ENCODE measurements around the gene ZBTB12. TPM values are rescaled to one million over a fixed set of nuclear protein-coding genes. Genes with fewer than 3 reads are reported as not detected.

The ZBTB12 gene
- total RNA-seq, 4 donors from 2014 or later, result 0.38 to 1.7 (median 0.93) TPM

DNA sequence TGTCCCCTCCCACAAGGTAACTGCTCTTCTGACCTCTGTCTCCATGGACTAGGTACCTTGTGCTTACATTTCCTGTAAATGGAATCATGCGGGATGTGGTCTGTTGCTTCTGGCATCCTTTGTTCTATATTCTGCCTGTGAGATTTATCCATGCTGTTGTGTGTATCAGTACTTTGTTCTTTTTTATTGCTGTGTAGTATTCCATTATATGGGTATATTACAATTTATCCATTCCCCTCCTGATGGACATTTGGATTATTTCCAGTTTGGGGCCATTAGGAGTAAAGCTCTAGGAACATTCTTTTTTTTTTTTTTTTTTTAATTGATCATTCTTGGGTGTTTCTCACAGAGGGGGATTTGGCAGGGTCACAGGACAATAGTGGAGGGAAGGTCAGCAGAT lies 29.1 kb upstream of the ZBTB12 start:
- TF ChIP-seq, protein P1, sequence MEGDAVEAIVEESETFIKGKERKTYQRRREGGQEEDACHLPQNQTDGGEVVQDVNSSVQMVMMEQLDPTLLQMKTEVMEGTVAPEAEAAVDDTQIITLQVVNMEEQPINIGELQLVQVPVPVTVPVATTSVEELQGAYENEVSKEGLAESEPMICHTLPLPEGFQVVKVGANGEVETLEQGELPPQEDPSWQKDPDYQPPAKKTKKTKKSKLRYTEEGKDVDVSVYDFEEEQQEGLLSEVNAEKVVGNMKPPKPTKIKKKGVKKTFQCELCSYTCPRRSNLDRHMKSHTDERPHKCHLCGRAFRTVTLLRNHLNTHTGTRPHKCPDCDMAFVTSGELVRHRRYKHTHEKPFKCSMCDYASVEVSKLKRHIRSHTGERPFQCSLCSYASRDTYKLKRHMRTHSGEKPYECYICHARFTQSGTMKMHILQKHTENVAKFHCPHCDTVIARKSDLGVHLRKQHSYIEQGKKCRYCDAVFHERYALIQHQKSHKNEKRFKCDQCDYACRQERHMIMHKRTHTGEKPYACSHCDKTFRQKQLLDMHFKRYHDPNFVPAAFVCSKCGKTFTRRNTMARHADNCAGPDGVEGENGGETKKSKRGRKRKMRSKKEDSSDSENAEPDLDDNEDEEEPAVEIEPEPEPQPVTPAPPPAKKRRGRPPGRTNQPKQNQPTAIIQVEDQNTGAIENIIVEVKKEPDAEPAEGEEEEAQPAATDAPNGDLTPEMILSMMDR (IDR thresholded peaks at IDR 0.05; ENCODE audit: low read depth), result no peak

DNA sequence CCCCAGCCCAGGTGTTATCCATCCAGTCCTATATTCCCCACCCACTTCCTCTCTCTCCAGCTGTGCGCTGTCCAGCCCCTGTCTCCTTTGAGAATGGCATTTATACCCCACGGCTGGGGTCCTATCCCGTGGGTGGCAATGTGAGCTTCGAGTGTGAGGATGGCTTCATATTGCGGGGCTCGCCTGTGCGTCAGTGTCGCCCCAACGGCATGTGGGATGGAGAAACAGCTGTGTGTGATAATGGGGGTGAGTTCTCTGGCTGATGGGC lies 26.7 kb upstream of the ZBTB12 start:
- TF ChIP-seq, protein P1 (IDR thresholded peaks at IDR 0.05; ENCODE audit: low read depth), result no peak

DNA sequence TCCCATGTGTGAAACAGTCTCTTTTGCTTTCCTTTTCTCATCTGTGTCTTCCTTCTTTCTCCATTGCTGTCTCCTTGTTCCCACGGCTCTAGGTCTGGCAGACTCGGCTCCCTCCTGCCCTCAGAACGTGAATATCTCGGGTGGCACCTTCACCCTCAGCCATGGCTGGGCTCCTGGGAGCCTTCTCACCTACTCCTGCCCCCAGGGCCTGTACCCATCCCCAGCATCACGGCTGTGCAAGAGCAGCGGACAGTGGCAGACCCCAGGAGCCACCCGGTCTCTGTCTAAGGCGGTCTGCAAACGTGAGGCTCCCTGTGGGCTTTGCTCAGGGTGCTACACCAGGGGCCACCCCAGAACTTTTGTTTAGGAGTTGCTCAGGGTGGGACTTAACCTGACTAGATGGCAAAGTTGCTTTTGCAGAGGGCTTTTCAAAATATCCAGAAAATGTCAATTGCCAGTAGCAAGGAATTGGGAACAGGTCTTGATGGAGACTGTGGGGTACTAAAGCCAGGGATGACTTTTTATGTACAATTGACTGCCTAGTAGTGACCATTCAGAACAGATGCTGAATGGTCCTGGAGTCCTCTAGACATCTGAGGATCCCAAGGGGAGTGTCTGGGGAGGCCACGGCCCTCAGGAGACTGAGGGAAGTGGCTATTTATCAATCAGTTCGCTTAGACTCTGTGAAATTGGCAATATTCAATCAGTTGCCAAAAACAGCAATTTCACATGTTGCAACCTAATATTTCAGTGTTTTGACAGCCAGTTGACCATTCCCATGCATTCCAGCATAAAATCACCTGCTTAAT lies 26.2 kb upstream of the ZBTB12 start:
- TF ChIP-seq, protein P1 (IDR thresholded peaks at IDR 0.05; ENCODE audit: low read depth), result no peak

DNA sequence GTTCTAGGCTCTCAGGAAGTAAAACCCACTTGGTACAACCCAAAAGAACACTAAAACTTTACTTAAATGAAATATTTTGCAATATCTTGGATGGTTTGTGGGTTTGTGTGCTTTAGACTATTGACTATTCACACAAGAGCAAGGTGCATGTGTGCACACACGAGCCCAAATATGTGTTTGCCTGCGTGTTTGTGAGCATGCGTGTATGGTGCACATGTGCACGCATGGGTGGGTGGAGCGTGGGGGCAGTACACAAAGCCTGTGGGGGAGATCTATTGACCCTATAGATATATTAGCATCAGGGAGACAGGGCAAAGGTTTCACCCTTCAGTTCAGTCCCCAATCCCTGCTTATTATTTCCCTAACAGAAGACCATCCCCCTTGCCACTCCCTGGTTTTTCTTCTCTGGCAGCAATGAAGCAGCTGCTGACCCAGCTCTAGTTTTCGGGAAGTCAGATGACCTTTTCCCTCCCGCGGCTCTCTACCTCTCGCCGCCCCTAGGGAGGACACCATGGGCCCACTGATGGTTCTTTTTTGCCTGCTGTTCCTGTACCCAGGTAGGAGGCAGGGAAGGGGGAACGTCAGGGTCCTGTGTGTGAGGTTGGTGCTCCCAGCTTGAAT lies 25.5 kb upstream of the ZBTB12 start, which contains the start of gene C2:
Gene C2 (plus strand): TSS at position 476 of the 621 bp plus-strand sequence. CDS start 36 bp downstream, at position 512.
- TF ChIP-seq, protein P1 (IDR thresholded peaks at IDR 0.05; ENCODE audit: low read depth), result no peak

DNA sequence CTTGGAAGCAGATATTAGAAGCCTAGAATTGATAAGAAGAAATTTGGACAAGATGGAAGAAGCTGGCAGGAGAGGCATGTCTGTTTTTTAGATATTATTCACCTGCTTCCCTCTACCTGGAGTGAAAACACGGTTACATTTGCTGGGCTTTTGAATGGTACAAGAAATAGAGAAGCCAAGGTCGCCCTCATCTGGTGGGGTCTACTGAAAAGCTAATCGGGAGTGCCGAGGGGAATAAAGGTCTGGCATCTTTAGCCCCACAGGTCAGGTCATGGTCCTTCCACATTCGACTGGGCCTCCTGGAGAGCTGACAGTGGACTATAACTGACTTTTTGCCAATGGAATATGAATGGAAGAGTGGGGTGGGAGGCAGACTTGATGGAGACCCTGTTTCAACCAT lies 21.1 kb upstream of the ZBTB12 start:
- TF ChIP-seq, protein P1 (IDR thresholded peaks at IDR 0.05; ENCODE audit: low read depth), result no peak

DNA sequence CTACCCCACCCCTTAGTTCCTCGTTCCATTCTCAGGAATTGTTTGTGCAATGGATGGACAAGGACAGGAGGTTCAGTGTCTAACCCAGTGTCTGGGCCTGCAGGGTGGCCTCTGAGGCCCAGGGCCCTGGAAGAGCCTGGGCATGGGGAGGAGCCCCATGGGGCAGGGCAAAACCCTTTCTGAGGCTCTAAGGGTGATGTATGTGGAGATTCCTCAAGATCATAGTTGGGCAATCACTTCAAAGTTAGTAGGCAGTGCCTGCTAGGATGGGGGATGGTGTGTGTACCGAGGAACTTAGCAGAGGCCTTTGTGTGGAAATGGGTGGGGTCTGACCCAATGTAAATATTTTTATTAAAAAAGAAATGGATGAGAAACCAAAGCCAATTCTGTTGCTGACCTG lies 18.9 kb upstream of the ZBTB12 start:
- TF ChIP-seq, protein P1 (IDR thresholded peaks at IDR 0.05; ENCODE audit: low read depth), result no peak

DNA sequence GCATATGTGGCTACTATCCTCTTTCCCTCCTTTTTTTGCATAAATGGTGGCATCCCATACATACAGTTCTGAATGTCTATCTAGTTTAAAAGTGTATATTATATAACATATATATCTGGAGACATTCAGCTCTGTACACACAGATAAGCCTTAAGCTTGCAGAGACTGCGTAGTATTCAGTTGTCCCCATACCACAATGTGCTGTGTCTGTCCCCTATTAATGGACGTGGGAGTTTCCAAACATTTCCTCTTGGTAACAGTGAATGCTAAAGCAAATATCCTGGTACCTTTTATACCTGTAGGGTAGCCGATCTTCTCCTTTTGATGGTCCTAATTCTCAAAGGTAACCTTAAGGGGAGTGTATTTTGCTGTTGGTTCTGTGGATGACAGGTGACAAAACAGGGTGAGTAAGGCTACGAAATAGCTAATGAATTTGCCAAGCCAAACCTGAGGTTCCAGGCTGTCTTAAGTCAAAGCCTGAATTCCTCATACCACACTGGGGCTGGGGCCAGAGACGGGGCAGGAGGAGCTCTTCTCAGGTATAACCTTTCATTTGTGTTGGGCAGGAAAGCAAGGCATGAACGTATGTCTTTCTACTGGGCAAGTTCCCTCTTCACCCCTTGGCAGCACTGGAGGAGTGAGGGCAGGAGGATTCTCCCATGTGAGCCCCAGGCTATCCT lies 17.9 kb upstream of the ZBTB12 start:
- TF ChIP-seq, protein P1 (IDR thresholded peaks at IDR 0.05; ENCODE audit: low read depth), result no peak

All from subcutaneous adipose tissue (tissue), 4 donors.